Left lung (tissue), 10 donors: ENCODE data around the gene PPP1R14D. TPM values are rescaled to one million over a fixed set of nuclear protein-coding genes. Genes with fewer than 3 reads are reported as not detected.

Experiments
- ATAC-seq: fragments of 200-7000 bp; cut with Tn5 transposase; one replicate; pipeline ENCODE4 v1.9.1; 2020; ENCODE audit warnings: moderate library complexity
- DNase-seq, 4 donors: peaks; one replicate each; pipeline ENCODE4 v3.0.0-alpha.2; 2013 to 2020
- H3K27ac ChIP-seq, 2 donors: fragments of 200-600 bp; sonication (generic) in 1 of 2; one replicate each; pipeline versions ENCODE4 v1.5.0 to v1.8.0; 2020 to 2021
- H3K27me3 ChIP-seq, 2 donors: fragments of 200-600 bp; sonication (generic) in 1 of 2; one replicate each; pipeline versions ENCODE4 v1.5.0 to v1.8.0; 2020 to 2021
- H3K36me3 ChIP-seq, 2 donors: fragments of 200-600 bp; sonication (generic) in 1 of 2; one replicate each; pipeline versions ENCODE4 v1.5.0 to v1.8.0; 2020 to 2021
- H3K4me1 ChIP-seq, 2 donors: fragments of 200-600 bp; one replicate each; pipeline ENCODE4 v1.8.0; 2021
- H3K4me3 ChIP-seq, 2 donors: fragments of 200-600 bp; sonication (generic) in 1 of 2; one replicate each; pipeline versions ENCODE4 v1.5.0 to v1.8.0; 2020 to 2021; ENCODE audit warnings: mild to moderate bottlenecking in 1 of 2
- H3K9me3 ChIP-seq, 2 donors: fragments of 200-600 bp; sonication (generic) in 1 of 2; one replicate each; pipeline versions ENCODE4 v1.5.0 to v1.8.0; 2020 to 2021
- intact Hi-C, 2 donors: fragments of 100-400 bp; cut with DNase I; formaldehyde crosslinking; loops; one replicate each; pipeline versions ENCODE4 v1.11.2 to v1.14.2; 2022
- polyA plus RNA-seq, 6 donors: library from polyadenylated mRNA; unstranded; fragments of 120-200 nt; gene quantifications; one replicate each; pipeline ENCODE4 v1.2.1, GENCODE V29; 2013; ENCODE audit not compliant: insufficient read length in 6 of 6
- total RNA-seq, 2 donors: library from RNA; stranded (reverse); fragmentation: NEBNext Ultra II Directional; extraction: Animal tissue kit (Norgen Biotek cat#: 25700); gene quantifications; one replicate each; pipeline ENCODE4 v1.2.1, GENCODE V29; 2021
- TF ChIP-seq, protein P1 (sequence below), 2 donors: fragments of 200-600 bp; sonication (generic) in 1 of 2; IDR thresholded peaks; one replicate each; pipeline versions ENCODE4 v1.5.0 to v1.8.0; 2021; ENCODE audit warnings: antibody characterized with exemption in 2 of 2
- donor health status: DM: no; HTN: yes; CAD: no.
- donor health status: DM: no; HTN: no; CAD: no.

Gene PPP1R14D
- total and polyA plus RNA-seq, 8 donors, result 0.20 to 0.50 (median 0.38) TPM; not detected in 1

DNA sequence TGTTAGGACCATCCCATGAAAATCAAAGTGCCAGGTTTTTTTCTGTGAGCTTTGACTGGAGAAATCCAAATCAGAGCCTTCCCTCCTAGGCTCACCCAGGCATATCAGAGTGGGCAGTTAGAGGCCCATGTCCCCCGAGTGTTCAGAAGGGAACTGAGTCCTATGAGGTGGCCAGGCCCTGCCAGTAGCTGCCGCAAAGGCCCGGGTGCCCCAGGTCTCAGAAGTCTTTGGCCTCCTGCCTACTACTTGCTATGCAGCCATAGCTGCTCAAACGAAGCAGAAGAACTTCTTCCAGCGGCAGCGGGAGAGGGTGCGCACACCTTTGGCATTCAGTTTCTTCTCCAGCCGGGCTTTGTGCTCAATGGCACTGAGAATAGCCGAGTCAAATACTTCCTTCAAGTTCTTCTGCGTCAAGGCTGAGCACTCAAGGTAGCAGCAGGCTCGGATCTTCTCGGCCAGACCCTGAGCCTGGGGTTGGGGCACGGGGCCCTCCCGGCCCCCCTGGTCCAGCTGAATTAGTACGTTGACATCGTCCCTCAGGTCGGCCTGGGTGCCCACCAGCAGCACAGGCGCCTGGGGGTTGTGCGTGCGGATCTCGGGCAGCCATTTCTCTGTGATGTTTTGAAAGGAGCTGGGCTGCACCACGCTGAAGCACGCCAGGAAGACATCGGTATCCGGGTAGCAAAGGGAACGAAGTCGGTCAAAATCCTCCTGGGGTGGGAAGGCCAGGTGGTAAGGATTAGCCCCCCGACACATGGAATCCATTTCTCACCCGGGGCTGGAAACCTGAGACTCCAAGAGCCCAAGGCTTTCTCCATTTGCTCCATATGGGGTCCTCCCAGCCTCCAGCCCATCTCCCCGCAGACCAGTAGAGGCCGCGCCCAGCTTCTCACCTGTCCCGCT lies 44.5 kb upstream of the PPP1R14D start:
- Histone ChIP-seq H3K36me3 (no peaks in the 10 kb centered on the region), H3K4me3 (peak overlapping the region; percentile 48 to 50), H3K9me3 (no peaks in the 10 kb centered on the region), H3K27me3 (peaks cover 0 to 33% of the 10 kb centered on the region in 2 donors), H3K4me1 (peaks cover 0 to 15% of the 10 kb centered on the region in 2 donors), H3K27ac (no peak overlapping the region)
- intact Hi-C loops, result no loop called here
- DNase-seq (no peak), ATAC-seq (no peak)
- TF ChIP-seq, protein P1, sequence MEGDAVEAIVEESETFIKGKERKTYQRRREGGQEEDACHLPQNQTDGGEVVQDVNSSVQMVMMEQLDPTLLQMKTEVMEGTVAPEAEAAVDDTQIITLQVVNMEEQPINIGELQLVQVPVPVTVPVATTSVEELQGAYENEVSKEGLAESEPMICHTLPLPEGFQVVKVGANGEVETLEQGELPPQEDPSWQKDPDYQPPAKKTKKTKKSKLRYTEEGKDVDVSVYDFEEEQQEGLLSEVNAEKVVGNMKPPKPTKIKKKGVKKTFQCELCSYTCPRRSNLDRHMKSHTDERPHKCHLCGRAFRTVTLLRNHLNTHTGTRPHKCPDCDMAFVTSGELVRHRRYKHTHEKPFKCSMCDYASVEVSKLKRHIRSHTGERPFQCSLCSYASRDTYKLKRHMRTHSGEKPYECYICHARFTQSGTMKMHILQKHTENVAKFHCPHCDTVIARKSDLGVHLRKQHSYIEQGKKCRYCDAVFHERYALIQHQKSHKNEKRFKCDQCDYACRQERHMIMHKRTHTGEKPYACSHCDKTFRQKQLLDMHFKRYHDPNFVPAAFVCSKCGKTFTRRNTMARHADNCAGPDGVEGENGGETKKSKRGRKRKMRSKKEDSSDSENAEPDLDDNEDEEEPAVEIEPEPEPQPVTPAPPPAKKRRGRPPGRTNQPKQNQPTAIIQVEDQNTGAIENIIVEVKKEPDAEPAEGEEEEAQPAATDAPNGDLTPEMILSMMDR (IDR thresholded peaks at IDR 0.05), result no peak

DNA sequence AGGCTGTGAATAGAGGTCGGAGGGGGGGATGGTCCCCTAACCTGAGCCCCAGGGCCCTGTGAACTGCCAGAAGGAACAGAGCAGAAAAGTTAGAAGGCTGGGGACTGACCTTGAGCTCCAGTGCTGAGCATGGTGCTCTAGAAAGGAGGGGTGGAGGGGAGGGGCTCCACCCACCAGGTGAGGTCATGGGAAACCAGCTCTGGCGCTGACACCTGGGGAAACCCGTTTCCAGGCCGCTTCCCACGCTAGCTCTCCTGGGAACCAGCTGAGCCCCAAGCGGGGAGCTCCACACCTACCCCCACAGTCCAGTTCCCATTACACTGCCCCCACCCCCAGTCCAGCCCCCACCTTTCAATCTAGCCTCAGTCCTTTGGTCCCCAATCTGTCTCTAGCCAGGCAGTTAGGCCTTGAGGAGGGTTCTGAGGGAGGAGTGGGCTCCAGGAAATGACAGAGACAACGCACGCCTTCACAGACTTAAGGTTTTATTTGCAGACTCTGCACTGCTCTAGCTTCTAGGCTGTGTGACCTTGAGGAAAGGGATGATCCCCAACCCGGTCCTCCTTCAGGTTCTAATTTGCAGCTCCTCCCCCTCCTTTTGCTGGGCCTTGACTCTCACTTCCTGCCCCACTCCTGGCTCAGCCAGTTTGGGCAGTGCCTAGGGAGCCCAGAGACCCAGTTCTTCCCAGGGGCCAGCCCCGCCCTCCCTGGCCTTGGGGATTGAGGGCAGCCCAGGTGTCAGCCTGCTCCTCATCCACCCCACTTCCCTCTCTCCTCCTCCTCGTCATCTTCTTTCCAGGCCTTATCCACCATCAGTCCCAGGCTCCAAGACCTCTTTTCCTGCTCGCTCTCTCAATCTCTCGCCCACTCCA lies 43.5 kb upstream of the PPP1R14D start:
- TF ChIP-seq, protein P1 (IDR thresholded peaks at IDR 0.05), result no peak
- Histone ChIP-seq H3K4me3 (no peak overlapping the region), H3K9me3 (no peaks in the 10 kb centered on the region), H3K27ac (no peak overlapping the region), H3K36me3 (no peaks in the 10 kb centered on the region), H3K27me3 (peaks cover 0 to 33% of the 10 kb centered on the region in 2 donors), H3K4me1 (peaks cover 0 to 15% of the 10 kb centered on the region in 2 donors)
- intact Hi-C loops, result no loop called here
- peak; percentile 81 for ATAC-seq
- peak in 3 of 4 donors; percentile 37 to 83 (median 60) for DNase-seq

DNA sequence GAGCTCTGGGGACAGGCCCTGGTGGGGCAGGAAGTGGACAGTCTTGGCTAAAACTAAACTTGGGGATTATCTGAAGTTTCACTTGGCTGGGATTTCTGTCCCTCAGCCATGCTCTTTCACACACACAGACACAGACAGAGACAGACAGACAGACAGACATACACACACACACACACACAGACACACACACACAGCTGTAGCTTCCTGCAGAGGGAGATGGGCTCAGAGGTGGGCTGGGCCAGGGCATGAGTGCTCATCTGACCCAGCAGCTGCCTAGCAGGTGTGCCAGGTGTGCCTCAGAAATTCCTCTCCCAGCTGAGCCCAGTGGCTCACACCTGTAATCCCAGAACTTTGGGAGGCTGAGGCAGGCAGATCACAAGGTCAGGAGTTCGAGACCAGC lies 42.2 kb upstream of the PPP1R14D start:
- Histone ChIP-seq H3K27ac (no peak overlapping the region), H3K9me3 (no peaks in the 10 kb centered on the region), H3K27me3 (peaks cover 0 to 33% of the 10 kb centered on the region in 2 donors), H3K4me3 (no peak overlapping the region), H3K4me1 (peaks cover 0 to 15% of the 10 kb centered on the region in 2 donors), H3K36me3 (no peaks in the 10 kb centered on the region)
- DNase-seq (no peak), ATAC-seq (no peak)
- TF ChIP-seq, protein P1 (IDR thresholded peaks at IDR 0.05), result no peak
- intact Hi-C loops, result no loop called here

DNA sequence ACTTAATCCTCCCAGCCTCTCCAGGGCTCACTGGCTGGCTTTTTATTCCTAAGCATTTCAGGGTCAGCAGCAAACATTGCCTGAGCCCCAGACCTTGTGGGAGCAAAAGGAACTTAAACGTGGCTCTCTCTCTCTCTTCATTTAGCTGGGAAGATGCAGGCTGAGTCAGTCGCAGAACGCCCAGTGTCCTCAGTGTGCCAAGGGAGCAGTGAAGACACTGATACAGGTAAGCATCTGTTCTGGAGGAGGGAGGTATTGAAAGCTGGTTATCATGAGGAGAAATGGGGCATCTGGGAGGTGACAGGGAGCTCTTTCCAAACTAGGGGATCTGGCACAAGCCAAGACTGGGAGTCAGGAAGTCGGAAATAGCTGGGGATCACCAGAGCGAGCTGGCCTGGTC lies 41.2 kb upstream of the PPP1R14D start:
- H3K36me3 ChIP-seq, result no peaks in the 10 kb centered on the region
- no peak overlapping the region for H3K4me3 ChIP-seq
- ATAC-seq, result no peak
- H3K27me3 ChIP-seq, result peaks cover 0 to 30% of the 10 kb centered on the region in 2 donors
- TF ChIP-seq, protein P1 (IDR thresholded peaks at IDR 0.05), result no peak
- H3K4me1 ChIP-seq, result peaks cover 0 to 15% of the 10 kb centered on the region in 2 donors
- DNase-seq, result no peak
- H3K27ac ChIP-seq, result no peak overlapping the region
- intact Hi-C loops, result no loop called here
- no peaks in the 10 kb centered on the region for H3K9me3 ChIP-seq

DNA sequence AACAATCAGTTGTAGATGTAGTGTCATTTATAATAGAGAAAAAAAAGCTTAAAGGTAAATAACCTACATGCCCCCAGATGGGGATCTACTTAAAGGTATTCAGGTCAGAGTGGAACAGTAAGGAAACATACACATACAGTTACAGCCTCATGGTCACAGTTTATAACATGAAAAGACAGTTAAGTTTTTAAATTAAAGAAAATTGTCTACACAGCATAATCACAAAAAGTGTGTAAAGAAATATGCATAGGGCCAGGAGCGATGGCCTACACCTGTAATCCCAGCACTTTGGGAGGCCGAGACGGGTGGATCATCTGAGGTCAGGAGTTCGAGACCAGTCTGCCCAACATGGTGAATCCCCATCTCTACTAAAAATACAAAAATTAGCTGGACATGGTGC lies 38.7 kb upstream of the PPP1R14D start:
- H3K27ac ChIP-seq, result no peak overlapping the region
- TF ChIP-seq, protein P1 (IDR thresholded peaks at IDR 0.05), result no peak
- no peaks in the 10 kb centered on the region for H3K4me1 ChIP-seq
- DNase-seq (no peak), ATAC-seq (no peak)
- H3K9me3 ChIP-seq, result no peaks in the 10 kb centered on the region
- intact Hi-C loops, result no loop called here
- H3K27me3 ChIP-seq, result peaks cover 0 to 5% of the 10 kb centered on the region in 2 donors
- H3K36me3 ChIP-seq, result no peaks in the 10 kb centered on the region
- no peak overlapping the region for H3K4me3 ChIP-seq
